DMS153 treated with DMSO at 0.1 percent for 48 hours (cell line): ENCODE measurements around the gene INPP5D.
"Not testable (repeated sequence)": the region's sequence is repeated elsewhere in the genome, so short reads cannot be mapped to it uniquely, and the experiment has no call there.

Experiments used
- DNase-seq: peaks from one replicate; lab custom pipeline; 2025; ENCODE audit not compliant: unreplicated experiment; lab: John Stamatoyannopoulos, UW

The INPP5D gene

GRCh38 chr2:233116946-233117345 lies 56.8 kb downstream of the INPP5D start:
- DNase-seq: no peak

DNA sequence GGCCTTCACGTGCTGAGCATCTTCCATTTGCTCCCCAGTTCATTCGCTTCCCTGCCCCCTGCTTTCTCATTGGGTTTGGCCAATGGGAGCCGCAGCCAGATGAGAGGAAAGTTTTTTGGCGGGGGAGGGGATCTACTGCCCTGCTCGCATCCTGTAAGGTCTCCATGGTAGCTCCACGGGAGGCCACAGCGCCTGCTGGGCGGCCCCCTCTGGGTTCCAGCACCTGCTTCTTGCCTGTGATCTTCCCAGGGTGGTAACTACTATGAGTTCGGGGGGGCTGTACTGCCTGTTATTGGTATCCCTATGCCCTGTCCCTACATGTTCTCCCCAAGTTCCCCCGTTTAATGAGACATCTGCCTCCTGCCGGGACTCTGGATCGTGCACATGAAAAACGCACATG lies 57.2 kb downstream of the INPP5D start:
- no peak for DNase-seq

- DNase-seq: no peak
These were observed 57.9 kb downstream of the INPP5D start for GRCh38 chr2:233117811-233118647.

- DNase-seq: no peak
These were observed 58.5 kb downstream of the INPP5D start for GRCh38 chr2:233118648-233119000.

GRCh38 chr2:233119123-233119522 lies 59.0 kb downstream of the INPP5D start:
- DNase-seq: no peak

- no peak for DNase-seq
These were observed 59.7 kb downstream of the INPP5D start for GRCh38 chr2:233119806-233120205.

DNA sequence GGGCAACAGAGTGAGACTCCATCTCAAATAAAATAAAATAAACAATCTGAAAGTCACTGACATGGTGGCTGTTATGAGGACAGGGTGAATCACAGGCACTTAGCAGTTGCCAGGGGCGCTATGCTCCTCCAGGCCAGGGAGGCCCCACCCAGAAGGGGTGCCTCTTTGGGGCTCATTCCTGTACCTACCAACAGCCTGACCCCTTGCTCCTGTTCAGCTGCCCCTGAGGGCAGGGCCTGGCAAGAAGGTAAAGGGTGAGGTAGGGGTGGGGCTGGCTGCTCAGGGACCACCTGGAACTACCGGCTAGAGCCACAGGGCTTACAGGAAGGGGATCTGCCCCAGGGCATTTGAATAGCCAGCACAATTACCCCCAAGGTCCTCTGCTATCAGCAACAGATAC lies 60.3 kb downstream of the INPP5D start:
- DNase-seq: no peak

DNA sequence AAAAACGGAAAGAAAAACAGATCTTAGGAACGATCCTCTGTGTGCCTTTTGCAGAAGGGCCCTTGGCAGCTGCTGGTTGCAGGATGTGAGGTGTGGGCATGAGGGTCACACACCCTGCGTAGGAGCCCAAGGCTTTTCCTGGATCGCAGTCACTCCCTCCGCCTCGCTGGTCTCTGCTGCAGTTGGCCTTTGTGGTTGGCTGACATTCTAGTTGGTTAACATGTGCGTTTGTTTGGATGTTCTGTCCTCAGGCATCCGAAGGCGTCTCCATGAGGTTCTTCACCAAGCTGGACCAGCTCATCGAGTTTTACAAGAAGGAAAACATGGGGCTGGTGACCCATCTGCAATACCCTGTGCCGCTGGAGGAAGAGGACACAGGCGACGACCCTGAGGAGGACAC lies 61.7 kb downstream of the INPP5D start:
- DNase-seq: no peak

DNA sequence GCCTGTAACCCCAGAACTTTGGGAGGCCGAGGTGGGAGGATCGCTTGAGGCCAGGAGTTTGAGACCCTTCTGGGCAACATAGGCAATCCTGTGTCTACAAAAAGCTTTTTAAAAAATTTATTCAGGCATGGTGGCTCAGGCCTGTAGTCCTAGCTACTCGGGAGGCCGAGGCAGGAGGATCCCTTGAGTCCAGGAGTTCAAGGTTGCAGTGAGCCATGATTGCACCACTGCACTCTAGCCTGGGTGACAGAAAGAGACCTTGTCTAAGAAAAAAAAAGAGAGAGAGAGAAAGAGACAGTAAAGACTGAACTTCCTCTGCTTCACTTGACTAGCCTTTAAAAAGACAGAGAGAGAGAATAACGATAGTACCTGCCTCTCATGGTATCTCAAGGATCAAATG lies 62.4 kb downstream of the INPP5D start:
- no peak for DNase-seq

DNA sequence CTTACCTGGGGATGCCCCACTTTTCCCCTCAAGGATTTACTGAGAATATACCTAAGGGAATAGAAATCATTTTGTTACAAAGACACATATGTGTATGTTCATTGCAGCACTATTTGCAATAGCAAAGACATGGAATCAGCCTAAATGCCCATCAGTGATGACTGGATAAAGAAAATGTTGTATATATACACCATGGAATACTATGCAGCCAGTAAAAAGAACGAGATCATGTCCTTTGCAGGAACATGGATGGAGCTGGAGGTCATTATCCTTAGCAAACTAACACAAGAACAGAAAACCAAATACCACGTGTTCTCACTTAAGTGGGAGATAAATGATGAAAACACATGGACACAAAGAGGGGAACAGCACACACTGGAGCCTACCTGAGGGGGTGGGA lies 63.4 kb downstream of the INPP5D start:
- not testable (repeated sequence) for DNase-seq

- no peak for DNase-seq
These were observed 64.4 kb downstream of the INPP5D start for GRCh38 chr2:233124421-233125080.

GRCh38 chr2:233125455-233126065 lies 65.4 kb downstream of the INPP5D start:
- DNase-seq: no peak

DNA sequence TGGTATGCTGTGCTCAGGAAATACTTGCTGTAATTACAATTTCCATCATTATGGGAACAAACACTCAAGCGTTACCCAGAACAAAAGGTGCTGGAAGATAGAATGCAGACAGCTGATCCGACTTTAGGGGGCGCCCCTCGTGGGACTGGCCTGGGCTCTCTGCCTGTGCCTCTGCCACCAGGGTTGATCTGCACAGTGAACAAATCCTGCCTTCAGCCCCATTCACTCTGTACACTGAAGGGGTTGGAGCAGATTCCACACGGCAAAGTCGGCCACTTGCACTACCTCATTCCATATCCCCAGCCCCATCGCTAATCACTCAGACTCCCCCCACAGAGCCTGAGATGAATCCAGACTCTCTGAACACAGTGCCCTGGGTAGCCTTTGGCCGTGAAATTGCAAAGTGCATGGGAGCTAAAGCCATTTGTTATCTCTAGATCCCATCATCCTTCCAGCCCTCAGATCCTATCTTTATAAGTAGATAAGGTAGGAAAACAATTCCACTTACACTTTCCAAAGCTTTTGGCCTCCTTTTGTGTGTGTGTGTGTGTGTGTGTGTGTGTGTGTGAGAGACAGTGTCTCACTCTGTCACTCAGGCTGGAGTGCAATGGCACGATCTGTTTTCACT lies 69.3 kb downstream of the INPP5D start:
- no peak for DNase-seq

DNA sequence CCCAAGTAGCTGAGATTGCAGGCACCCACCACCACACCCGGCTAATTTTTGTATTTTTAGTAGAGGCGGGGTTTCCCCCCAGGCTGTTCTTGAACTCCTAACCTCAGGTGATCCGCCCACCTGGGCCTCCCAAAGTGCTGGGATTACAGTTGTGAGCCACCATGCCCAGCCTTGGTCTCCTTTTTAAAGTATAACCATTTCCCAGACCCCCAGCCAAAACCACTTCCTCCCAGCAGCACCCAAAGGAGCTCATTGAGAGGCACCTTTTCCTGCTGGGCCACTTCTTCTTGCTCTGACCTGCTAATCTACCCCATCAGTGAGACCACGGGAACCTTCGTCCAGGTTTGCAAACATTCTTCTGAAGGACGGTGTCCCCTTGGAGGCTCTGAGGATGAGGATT lies 69.9 kb downstream of the INPP5D start:
- no peak for DNase-seq

DNA sequence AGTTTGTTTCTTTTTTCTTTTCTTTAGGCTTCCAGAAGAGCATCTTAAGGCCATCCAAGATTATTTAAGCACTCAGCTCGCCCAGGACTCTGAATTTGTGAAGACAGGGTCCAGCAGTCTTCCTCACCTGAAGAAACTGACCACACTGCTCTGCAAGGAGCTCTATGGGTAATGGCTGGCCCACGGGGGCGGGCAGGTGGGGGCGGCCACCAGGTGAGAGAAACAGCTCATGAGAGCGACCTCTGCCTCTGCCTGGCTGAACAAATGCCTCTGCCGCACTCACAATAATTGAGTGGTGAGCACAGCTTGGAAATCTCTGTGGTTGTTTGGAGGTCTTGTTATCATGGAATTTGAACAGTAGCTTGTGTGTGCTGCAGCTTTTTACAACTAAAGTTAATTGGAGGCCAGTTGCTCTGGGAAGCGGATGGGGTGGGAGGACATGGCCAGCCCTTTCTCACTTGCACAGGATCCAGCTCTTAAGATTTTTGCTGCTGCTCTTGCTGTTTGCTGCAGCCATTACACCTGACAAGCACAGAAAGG lies 70.4 kb downstream of the INPP5D start:
- no peak for DNase-seq

DNA sequence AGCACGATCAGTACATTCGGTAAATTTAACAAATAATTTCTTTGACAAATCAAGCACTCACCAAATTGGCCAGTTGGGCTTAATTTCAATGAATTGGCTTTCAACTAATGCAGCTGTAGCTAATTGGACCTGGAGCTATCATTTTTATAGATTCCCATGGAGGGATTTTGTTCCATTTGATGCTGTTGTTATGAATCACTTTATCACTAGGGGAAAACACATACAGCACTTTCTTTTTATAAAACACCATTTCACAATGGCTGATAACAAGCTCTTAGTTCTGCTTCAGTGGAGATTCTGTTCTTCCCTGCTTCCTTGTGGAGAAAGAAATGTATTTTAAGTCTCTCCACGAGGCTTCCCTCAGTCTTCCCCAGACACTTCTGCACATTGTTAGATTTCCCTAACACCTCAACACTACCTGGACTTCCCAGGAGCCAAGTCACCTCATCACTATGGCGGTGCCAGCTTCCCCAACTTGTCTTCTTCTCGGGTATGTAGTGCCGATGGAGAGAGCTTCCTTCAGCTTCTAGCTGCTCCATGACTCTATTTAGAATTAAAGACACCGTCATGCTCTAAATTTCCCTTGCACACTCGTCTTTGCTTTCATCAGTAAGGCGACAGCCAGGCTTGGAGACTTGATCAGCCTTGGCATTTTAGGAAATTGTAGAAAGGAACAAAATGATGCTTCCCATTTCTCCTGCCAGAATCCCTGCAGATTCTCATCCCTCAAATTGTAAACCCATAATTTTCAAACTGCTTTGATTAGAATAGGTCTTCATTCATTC lies 72.0 kb downstream of the INPP5D start:
- no peak for DNase-seq

DNA sequence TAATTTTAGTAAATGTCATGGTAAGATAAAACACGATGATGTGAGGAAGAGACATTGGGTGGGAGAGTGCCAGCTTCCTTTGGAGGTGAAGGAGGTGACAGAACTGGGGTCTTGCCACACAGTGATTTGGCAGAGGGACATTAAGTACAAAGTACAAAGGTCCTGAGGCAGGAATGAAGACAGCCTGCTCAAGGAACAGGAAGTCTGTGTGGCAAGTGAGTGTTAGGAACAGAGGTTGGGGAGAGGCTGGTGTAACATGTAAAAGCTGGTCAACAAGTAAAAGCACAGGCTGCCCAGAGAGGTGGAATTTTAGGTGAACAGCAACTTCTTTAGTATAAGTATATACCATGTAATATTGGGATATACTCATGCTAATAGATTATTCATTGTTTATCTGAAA lies 73.1 kb downstream of the INPP5D start:
- DNase-seq: no peak

DNA sequence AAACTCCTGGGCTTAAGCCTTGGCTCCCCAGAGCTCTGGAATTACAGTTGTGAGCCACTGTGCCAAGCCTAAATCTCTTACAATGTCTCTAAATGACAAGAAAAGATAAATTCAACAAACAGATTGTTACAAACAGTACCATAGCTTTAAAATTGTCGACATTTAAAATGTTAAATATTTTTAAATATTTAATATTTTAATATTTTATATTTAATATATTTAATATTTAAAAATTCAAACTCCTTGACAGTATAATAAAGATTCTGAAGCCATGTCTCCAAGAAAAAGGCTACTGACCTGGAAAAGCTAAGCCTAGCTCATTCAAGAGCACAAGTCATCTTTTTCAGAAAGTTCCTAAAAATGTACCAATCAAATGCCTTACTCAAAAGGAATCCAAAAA lies 75.3 kb downstream of the INPP5D start:
- no peak for DNase-seq

DNA sequence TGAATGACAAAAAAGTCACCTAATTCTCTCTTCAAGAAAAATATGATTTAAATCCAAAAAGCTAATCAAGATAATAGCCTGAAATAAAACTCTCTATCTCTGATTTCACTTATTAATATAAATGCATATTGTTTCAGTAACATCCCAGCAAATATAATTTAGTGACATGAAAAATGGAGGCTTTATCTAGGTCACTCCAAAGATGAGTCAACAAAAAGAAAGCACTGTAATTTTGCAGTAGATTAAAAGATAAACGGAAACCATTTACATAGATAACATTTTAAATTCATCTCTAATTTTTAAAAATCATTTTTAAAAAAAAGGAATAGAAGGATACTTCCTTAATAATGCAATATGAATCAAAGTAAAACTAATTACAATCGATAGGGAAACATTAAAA lies 76.9 kb downstream of the INPP5D start:
- no peak for DNase-seq

GRCh38 chr2:233140077-233140585 lies 80.0 kb downstream of the INPP5D start:
- no peak for DNase-seq

- DNase-seq: no peak
These were observed 80.8 kb downstream of the INPP5D start for GRCh38 chr2:233140978-233141377.
